LNCaP clone FGC (cell line): ENCODE measurements around the gene NDUFA1.

ENCODE experiments used
- DNase-seq: peaks from one replicate; pipeline ENCODE4 v3.0.0-alpha.2; 2011; ENCODE audit warnings: low read depth
- H3K4me3 ChIP-seq: 2 replicates; pipeline ENCODE4 v1.5.1; 2011; ENCODE audit warnings: mild to moderate bottlenecking, low read depth, low read length, control low read depth
- TF ChIP-seq, protein P1 (sequence below): IDR thresholded peaks from 2 replicates; pipeline ENCODE4 v1.5.1; 2012; ENCODE audit warnings: mild to moderate bottlenecking; ENCODE audit not compliant: control insufficient read depth, insufficient read depth; ENCODE audit errors: extremely low read depth

The NDUFA1 gene

DNA sequence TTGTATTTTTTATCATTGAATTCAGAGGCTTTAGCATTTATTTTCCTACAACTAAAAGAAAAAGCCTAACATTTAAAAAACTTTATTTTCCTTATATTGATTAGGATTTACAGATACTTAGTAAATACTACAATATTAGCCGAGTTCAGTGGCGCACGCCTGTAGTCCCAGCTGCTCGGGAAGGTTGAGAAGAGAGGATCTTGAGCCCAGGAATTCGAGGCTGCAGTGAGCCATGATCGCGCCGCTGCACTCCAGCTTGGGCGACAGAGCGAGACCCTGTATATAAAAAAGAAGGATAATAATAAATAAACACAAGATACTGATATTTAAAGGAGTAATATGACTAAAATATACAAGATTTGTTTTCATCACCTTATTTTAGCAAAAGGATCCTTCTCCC lies 18.2 kb upstream of the NDUFA1 start:
- no peak for DNase-seq
- TF ChIP-seq, protein P1, sequence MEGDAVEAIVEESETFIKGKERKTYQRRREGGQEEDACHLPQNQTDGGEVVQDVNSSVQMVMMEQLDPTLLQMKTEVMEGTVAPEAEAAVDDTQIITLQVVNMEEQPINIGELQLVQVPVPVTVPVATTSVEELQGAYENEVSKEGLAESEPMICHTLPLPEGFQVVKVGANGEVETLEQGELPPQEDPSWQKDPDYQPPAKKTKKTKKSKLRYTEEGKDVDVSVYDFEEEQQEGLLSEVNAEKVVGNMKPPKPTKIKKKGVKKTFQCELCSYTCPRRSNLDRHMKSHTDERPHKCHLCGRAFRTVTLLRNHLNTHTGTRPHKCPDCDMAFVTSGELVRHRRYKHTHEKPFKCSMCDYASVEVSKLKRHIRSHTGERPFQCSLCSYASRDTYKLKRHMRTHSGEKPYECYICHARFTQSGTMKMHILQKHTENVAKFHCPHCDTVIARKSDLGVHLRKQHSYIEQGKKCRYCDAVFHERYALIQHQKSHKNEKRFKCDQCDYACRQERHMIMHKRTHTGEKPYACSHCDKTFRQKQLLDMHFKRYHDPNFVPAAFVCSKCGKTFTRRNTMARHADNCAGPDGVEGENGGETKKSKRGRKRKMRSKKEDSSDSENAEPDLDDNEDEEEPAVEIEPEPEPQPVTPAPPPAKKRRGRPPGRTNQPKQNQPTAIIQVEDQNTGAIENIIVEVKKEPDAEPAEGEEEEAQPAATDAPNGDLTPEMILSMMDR: no peak
- H3K4me3 ChIP-seq: peak overlapping the region; percentile 90

DNA sequence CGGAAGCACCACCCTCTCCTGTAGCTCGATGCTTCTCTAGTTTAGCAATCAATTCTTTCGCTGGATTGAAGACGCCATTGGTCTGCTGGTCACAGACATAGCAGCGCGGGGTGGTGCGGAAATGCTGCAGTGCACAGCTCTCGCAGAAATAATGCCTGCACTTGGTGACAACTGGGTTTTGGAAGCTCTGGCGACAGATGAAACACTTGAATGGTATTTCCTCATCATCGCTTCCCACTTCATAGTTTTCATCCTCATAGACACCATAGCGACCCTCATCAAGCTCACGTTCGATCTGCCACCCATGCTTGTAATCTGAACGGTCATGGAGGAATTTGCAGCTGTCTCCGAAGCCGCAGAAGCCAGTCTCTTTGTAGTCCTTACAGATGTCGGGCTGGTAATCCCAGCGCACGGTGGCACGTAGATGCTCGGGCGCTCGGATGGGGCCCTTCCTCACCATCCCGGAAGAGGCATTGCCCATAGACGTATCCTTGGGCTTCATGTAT lies 953 bp upstream of the NDUFA1 start:
- H3K4me3 ChIP-seq: peak overlapping the region; percentile 81
- TF ChIP-seq, protein P1: no peak
- no peak for DNase-seq

DNA sequence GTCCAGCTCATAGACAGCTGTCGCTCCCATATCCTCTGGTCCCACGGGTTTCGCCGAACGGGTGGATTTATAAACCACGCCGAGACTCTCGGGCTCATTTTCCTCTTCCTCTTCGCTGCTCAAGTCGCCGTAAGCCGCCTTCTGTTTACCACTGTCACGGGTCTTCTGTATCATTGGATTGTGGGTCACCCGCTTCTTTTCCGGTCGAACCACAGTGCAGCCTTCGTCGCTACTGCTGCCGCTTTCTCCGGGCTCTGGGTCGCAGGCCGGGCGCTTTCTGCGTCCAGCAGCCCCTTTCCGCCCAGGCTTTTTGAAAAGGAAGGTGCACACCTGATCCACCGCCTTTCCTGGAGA lies 410 bp upstream of the NDUFA1 start:
- peak overlapping the region; percentile 81 for H3K4me3 ChIP-seq
- DNase-seq: no peak
- TF ChIP-seq, protein P1: no peak

DNA sequence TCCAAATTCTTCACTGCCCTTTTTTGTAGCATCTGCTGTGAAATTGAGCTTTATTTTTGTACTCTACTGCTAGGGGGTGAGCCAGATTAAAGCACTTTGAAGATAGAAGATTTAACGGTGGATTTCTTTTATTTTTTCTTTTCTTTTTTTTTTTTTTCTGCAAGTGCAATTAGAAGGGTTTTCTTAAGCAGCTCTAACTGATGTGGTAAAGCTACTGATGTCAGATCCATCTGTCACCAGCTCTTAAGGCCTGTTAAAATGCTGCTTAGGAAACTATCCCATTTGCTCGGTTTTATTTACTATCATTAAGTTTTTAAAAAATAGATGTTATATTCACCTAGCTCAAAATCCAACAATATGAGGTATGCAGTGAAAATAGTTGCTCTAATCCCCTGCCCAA lies 7.1 kb downstream of the NDUFA1 start:
- no peak overlapping the region for H3K4me3 ChIP-seq
- TF ChIP-seq, protein P1: no peak
- no peak for DNase-seq

DNA sequence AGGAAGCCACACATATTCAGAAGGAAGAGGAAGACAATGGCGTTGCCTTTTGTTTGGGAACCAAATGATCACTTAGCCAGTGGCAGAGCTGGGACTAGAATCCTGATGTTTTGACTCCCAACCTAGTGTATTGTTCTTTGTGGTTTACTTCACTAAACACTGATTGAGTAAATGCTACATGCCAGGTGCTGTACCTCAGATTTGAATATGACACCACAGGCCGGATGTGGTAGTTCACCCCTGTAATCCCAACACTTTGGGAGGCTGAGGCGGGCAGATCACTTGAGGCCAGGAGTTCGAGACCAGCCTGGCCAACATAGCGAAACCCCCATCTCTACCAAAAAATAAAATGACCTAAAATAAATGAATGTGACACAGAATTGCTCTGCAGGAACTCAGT lies 8.4 kb downstream of the NDUFA1 start:
- TF ChIP-seq, protein P1: no peak
- no peak for DNase-seq

DNA sequence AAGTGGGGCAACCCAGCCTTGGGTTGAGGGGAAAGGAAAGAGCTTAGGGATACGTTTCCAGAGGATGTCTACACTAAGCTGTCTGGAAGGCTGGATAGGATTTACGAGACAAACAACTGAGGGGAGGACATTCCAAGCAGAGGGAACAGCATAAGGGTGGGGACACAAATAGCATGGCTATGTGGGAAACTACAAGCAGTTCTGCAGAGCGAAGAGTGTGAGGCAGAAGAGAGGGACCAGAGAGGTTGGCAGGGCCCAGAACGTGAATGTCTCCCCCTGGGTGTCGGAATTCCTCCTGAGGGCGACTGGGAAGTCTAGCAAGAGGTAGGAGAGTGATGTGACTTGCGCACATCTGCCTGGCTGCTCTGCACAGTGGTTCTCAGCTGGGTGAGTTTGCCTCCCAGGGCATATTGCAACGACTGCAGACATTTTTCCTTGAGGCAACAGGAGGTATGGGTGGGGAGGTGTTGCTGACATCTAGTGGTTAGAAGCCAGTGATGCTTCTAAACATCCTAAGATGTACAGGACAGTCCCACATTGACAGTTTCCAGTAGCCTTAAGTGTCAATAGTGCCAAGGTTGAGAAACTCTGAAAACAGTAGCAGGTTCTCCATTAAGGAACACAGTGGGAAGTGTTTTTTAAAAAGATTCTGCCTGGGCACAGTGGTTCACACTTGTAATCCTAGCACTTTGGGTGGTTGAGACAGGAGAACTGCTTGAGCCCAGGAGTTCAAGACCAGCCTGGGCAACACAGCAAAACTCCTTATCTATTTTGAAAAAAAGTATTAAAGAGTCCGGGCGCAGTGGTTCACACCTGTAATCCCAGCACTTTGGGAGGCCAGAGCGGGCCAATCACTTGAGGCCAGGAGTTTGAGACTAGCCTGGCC lies 9.2 kb downstream of the NDUFA1 start:
- TF ChIP-seq, protein P1: peak; percentile 71
- no peak overlapping the region for H3K4me3 ChIP-seq
- no peak for DNase-seq

More for the DNA sequence above, 8.4 kb downstream of the NDUFA1 start:
- H3K4me3 ChIP-seq: no peak overlapping the region
